ENCODE results near the gene KBTBD12.

GRCh38 chr3:127964053-127964452 lies 49.0 kb downstream of the KBTBD12 start:
- TF ChIP-seq CTCF (IDR thresholded peaks at IDR 0.05; ENCODE audit: low read depth, low read length) (no peak), POLR2A (IDR thresholded peaks at IDR 0.05; ENCODE audit: extremely low read depth, insufficient read length) (no peak), MYC (IDR thresholded peaks at IDR 0.05; ENCODE audit: low read depth, low read length) (no peak)
- TF ChIP-seq, protein P1, sequence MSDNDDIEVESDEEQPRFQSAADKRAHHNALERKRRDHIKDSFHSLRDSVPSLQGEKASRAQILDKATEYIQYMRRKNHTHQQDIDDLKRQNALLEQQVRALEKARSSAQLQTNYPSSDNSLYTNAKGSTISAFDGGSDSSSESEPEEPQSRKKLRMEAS (IDR thresholded peaks at IDR 0.05; ENCODE audit: low read depth, low read length) = no peak

Measured in NB4 (cell line).